Measurements from ENCODE around the gene CHD9NB. TPM values are rescaled to one million over a fixed set of nuclear protein-coding genes. Genes with fewer than 3 reads are reported as not detected.

CHD9NB gene
- polyA plus RNA-seq, 1 of the 3 experiments (the other 2 are of a cell fraction) = 2.7 TPM

DNA sequence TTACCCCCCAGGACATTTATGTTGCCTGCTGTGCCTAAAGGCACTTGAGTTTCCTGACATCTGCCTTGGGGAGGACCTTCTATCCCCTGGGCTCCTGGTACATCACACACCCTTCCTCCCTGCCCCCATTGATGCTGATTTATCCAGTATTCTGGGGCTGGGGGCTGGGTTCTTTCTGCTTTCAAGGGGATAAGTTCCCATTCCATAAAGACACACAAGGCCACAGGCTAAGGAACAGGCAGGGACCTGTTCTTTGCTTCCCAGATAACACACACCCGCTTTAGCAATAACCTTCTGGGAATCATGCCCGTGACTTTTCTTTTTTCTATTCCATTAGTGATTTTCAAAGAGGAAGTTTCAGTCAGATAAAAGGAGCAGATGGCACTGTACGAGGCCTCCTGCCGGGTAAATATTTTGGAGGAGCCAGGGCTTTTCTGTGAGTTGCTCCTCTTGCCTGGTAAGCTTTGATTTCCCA lies 32.7 kb upstream of the CHD9NB start:
- Histone ChIP-seq H3K9ac (peak overlapping the region; percentile 62; the same call in 1 of the 2 replicates), H3K27me3 (ENCODE audit: insufficient read depth) (no peaks in the 10 kb centered on the region), H3K27ac (ENCODE audit: low read depth in 2 of 2, low read length in 1 of 2) (peak overlapping the region; percentile 99 to 100), H3K4me3 (ENCODE audit: low read depth in 2 of 2, low read length in 1 of 2) (no peak overlapping the region), H3K4me1 (ENCODE audit: control insufficient read depth in 1 of 2, insufficient read depth in 2 of 2, low read depth in 1 of 2, low read length in 1 of 2) (peaks cover 63 to 75% of the 10 kb centered on the region in 2 experiments), H3K9me3 (no peaks in the 10 kb centered on the region), H3K9me2 (no peaks in the 10 kb centered on the region), H3K36me3 (replicated peaks in 1 of 2; ENCODE audit: control insufficient read depth in 1 of 2, insufficient read depth in 2 of 2, low read length in 1 of 2) (no peaks in the 10 kb centered on the region), H4K20me1 (ENCODE audit: insufficient read depth) (no peaks in the 10 kb centered on the region), H3F3A (replicated peaks; ENCODE audit: insufficient read depth) (peaks cover 41% of the 10 kb centered on the region), H3K4me2 (peak overlapping the region; percentile 63), H2AFZ (ENCODE audit: low read depth) (no peak overlapping the region), H3K79me2 (ENCODE audit: insufficient read depth) (peaks cover 27% of the 10 kb centered on the region)
- ChIA-PET CTCF (interaction anchor here (0.6 to 2.5 kb wide), 6 partner anchors 14 to 69 kb away, joined by 3 to 20 read pairs (median 5); partner anchors contain the start of gene CHD9), POLR2A (interaction anchor here (1.2 to 3.9 kb wide), 4 partner anchors 13 to 45 kb away, joined by 5 to 58 read pairs (median 6); partner anchors contain the start of gene CHD9)
- peak; percentile 57 for DNase-seq
- WGBS (ENCODE audit: low lambda C conversion rate) = 13% methylated on average over 4 of the region's 4 CpGs
- TF ChIP-seq TCF12 (IDR thresholded peaks at IDR 0.05) (peak; percentile 42), RAD21 (IDR thresholded peaks at IDR 0.05; ENCODE audit: low read length) (peak; percentile 35), RCOR1 (IDR thresholded peaks at IDR 0.05; ENCODE audit: low read length) (peak; percentile 58; the same call in 1 of the 2 replicates), JUND (IDR thresholded peaks at IDR 0.05) (no peak), SMC3 (IDR thresholded peaks at IDR 0.05; ENCODE audit: low read depth, low read length) (peak; percentile 25; the same call in 1 of the 2 replicates), FOXJ3 (CRISPR knock-in tag; IDR thresholded peaks at IDR 0.05) (peak; percentile 84), NRF1 (IDR thresholded peaks at IDR 0.05; ENCODE audit: low read depth, low read length) (no peak), EP300 (IDR thresholded peaks at IDR 0.05; ENCODE audit: borderline replicate concordance in 1 of 2, low read depth in 1 of 2, low read length in 1 of 2) (peak in 1 of 2 experiments; percentile 87; a peak in 3 of 4 replicates), POLR2AphosphoS5 (IDR thresholded peaks at IDR 0.05; ENCODE audit: low read depth, low read length) (no peak), MXI1 (IDR thresholded peaks at IDR 0.05; ENCODE audit: low read depth, low read length) (no peak; the same call in 1 of the 2 replicates), GATA2 (CRISPR knock-in tag; IDR thresholded peaks at IDR 0.05) (peak; percentile 80), ELF1 (IDR thresholded peaks at IDR 0.05) (no peak), RFX5 (IDR thresholded peaks at IDR 0.05; ENCODE audit: low read length) (no peak), CHD2 (IDR thresholded peaks at IDR 0.05; ENCODE audit: low read length, partially characterized antibody) (peak; percentile 89), SIN3A (IDR thresholded peaks at IDR 0.05; ENCODE audit: borderline replicate concordance, low read depth, low read length) (no peak)
- TF ChIP-seq, protein P1, sequence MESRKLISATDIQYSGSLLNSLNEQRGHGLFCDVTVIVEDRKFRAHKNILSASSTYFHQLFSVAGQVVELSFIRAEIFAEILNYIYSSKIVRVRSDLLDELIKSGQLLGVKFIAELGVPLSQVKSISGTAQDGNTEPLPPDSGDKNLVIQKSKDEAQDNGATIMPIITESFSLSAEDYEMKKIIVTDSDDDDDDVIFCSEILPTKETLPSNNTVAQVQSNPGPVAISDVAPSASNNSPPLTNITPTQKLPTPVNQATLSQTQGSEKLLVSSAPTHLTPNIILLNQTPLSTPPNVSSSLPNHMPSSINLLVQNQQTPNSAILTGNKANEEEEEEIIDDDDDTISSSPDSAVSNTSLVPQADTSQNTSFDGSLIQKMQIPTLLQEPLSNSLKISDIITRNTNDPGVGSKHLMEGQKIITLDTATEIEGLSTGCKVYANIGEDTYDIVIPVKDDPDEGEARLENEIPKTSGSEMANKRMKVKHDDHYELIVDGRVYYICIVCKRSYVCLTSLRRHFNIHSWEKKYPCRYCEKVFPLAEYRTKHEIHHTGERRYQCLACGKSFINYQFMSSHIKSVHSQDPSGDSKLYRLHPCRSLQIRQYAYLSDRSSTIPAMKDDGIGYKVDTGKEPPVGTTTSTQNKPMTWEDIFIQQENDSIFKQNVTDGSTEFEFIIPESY (IDR thresholded peaks at IDR 0.05; ENCODE audit: borderline replicate concordance, low read depth) = no peak
- TF ChIP-seq, protein P2, sequence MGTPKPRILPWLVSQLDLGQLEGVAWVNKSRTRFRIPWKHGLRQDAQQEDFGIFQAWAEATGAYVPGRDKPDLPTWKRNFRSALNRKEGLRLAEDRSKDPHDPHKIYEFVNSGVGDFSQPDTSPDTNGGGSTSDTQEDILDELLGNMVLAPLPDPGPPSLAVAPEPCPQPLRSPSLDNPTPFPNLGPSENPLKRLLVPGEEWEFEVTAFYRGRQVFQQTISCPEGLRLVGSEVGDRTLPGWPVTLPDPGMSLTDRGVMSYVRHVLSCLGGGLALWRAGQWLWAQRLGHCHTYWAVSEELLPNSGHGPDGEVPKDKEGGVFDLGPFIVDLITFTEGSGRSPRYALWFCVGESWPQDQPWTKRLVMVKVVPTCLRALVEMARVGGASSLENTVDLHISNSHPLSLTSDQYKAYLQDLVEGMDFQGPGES (IDR thresholded peaks at IDR 0.05; ENCODE audit: low read depth, low read length) = no peak
- TF ChIP-seq, protein P3, sequence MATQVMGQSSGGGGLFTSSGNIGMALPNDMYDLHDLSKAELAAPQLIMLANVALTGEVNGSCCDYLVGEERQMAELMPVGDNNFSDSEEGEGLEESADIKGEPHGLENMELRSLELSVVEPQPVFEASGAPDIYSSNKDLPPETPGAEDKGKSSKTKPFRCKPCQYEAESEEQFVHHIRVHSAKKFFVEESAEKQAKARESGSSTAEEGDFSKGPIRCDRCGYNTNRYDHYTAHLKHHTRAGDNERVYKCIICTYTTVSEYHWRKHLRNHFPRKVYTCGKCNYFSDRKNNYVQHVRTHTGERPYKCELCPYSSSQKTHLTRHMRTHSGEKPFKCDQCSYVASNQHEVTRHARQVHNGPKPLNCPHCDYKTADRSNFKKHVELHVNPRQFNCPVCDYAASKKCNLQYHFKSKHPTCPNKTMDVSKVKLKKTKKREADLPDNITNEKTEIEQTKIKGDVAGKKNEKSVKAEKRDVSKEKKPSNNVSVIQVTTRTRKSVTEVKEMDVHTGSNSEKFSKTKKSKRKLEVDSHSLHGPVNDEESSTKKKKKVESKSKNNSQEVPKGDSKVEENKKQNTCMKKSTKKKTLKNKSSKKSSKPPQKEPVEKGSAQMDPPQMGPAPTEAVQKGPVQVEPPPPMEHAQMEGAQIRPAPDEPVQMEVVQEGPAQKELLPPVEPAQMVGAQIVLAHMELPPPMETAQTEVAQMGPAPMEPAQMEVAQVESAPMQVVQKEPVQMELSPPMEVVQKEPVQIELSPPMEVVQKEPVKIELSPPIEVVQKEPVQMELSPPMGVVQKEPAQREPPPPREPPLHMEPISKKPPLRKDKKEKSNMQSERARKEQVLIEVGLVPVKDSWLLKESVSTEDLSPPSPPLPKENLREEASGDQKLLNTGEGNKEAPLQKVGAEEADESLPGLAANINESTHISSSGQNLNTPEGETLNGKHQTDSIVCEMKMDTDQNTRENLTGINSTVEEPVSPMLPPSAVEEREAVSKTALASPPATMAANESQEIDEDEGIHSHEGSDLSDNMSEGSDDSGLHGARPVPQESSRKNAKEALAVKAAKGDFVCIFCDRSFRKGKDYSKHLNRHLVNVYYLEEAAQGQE (IDR thresholded peaks at IDR 0.05; ENCODE audit: low read depth, low read length) = no peak
- TF ChIP-seq, protein P4, sequence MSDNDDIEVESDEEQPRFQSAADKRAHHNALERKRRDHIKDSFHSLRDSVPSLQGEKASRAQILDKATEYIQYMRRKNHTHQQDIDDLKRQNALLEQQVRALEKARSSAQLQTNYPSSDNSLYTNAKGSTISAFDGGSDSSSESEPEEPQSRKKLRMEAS (IDR thresholded peaks at IDR 0.05; ENCODE audit: low read depth) = no peak
